HepG2 (cell line): ENCODE results near the gene APOC3. TPM values are rescaled to one million over a fixed set of nuclear protein-coding genes. Genes with fewer than 3 reads are reported as not detected.

Source experiments
- ATAD3A ChIP-seq: sonication (generic); formaldehyde crosslinking; IDR thresholded peaks from 2 replicates; pipeline ENCODE4 v1.4.0; 2020; ENCODE audit warnings: missing genetic modification reagents
- JARID2 ChIP-seq: sonication (generic); formaldehyde crosslinking; IDR thresholded peaks from 2 replicates; pipeline ENCODE4 v1.8.1; 2023; ENCODE audit warnings: missing genetic modification reagents, inconsistent platforms; ENCODE audit not compliant: insufficient replicate concordance
- JUN ChIP-seq: sonication (generic); formaldehyde crosslinking; IDR thresholded peaks from 2 replicates; pipeline ENCODE4 v1.4.0; 2020; ENCODE audit warnings: mild to moderate bottlenecking, missing genetic modification reagents
- MBNL3 ChIP-seq: fragments of 250-450 bp; sonication (Bioruptor Pico); conservative IDR thresholded peaks from 2 replicates; pipeline ENCODE4 v1.8.0; 2022; ENCODE audit warnings: mild to moderate bottlenecking, inconsistent platforms
- MIXL1 ChIP-seq: IDR thresholded peaks from 2 replicates; pipeline ENCODE4 v1.6.1; 2016
- NFIC ChIP-seq: IDR thresholded peaks from 2 replicates; pipeline ENCODE4 v1.6.1; 2012; ENCODE audit warnings: mild to moderate bottlenecking, low read length, inconsistent platforms
- NPAS2 ChIP-seq: sonication (generic); formaldehyde crosslinking; IDR thresholded peaks from 2 replicates; pipeline ENCODE4 v1.8.0; 2022; ENCODE audit warnings: mild to moderate bottlenecking, missing genetic modification reagents, borderline replicate concordance
- PBX2 ChIP-seq: IDR thresholded peaks from 2 replicates; pipeline ENCODE4 v1.6.1; 2016; ENCODE audit warnings: control low read depth
- RAD21 ChIP-seq: fragments of 450-650 bp; formaldehyde crosslinking; IDR thresholded peaks from 2 replicates; pipeline ENCODE4 v1.5.0; 2020; ENCODE audit warnings: mild to moderate bottlenecking
- SNRNP70 ChIP-seq: fragments of 200-400 bp; formaldehyde crosslinking; IDR thresholded peaks from 2 replicates; pipeline ENCODE4 v1.6.1; 2017; ENCODE audit warnings: mild to moderate bottlenecking, low read depth, low read length, moderate library complexity
- SPEN ChIP-seq: sonication (generic); formaldehyde crosslinking; IDR thresholded peaks from 2 replicates; pipeline ENCODE4 v1.5.1; 2020; ENCODE audit warnings: low read depth, mild to moderate bottlenecking, missing genetic modification reagents
- STAG1 ChIP-seq: sonication (generic); formaldehyde crosslinking; IDR thresholded peaks from 2 replicates; pipeline ENCODE4 v1.4.0; 2020; ENCODE audit warnings: missing genetic modification reagents
- TCF7 ChIP-seq: sonication (generic); IDR thresholded peaks from 2 replicates; pipeline ENCODE4 v1.6.1; 2016; ENCODE audit warnings: antibody characterized with exemption, low read depth
- YY1 ChIP-seq: IDR thresholded peaks from 2 replicates; pipeline ENCODE4 v1.6.1; 2011; ENCODE audit warnings: low read length, low read depth, moderate library complexity, mild to moderate bottlenecking; ENCODE audit not compliant: insufficient read depth, insufficient replicate concordance
- ZC3H4 ChIP-seq: sonication (generic); formaldehyde crosslinking; IDR thresholded peaks from 2 replicates; pipeline ENCODE4 v1.4.0; 2020; ENCODE audit warnings: missing genetic modification reagents, borderline replicate concordance
- ZNF224 ChIP-seq: sonication (generic); formaldehyde crosslinking; IDR thresholded peaks from 2 replicates; pipeline ENCODE4 v1.5.0; 2020; ENCODE audit warnings: mild to moderate bottlenecking, missing genetic modification reagents
- ZNF317 ChIP-seq: sonication (generic); formaldehyde crosslinking; IDR thresholded peaks from 2 replicates; pipeline ENCODE4 v1.5.0; 2020; ENCODE audit warnings: mild to moderate bottlenecking, missing genetic modification reagents
- ZNF326 ChIP-seq: sonication (generic); formaldehyde crosslinking; IDR thresholded peaks from 2 replicates; pipeline ENCODE4 v1.4.0; 2020; ENCODE audit warnings: missing genetic modification reagents, borderline replicate concordance
- ZNF501 ChIP-seq: sonication (generic); formaldehyde crosslinking; IDR thresholded peaks from 2 replicates; pipeline ENCODE4 v1.5.1; 2020; ENCODE audit warnings: mild to moderate bottlenecking, moderate library complexity, missing genetic modification reagents
- ZNF572 ChIP-seq: sonication (generic); formaldehyde crosslinking; IDR thresholded peaks from 2 replicates; pipeline ENCODE4 v1.5.1; 2020; ENCODE audit warnings: mild to moderate bottlenecking, missing genetic modification reagents
- polyA plus RNA-seq, 8 experiments: library from polyadenylated mRNA; depleted of rRNA in 3 of 8; stranded (reverse) in 7 of 8; unstranded in 1 of 8; fragments of >200 nt; fragmentation: Illumina TruSeq in 4 of 8; extraction: Trizol in 4 of 8; gene quantifications; 2 replicates each; pipeline versions ENCODE4 v1.2.1 to v1.2.3, GENCODE V29; 2011 to 2016; ENCODE audit warnings: low read depth in 4 of 8, missing spikeins in 1 of 8, mixed read lengths in 1 of 8; ENCODE audit not compliant: insufficient read depth in 1 of 8
- total RNA-seq, 5 experiments: library from RNA; depleted of rRNA; stranded (reverse); fragments of >200 nt; fragmentation: Illumina TruSeq; extraction: Trizol; gene quantifications; 2 replicates each; pipeline ENCODE4 v1.2.3, GENCODE V29; 2016; ENCODE audit warnings: low read depth in 1 of 5
- TF ChIP-seq, protein P1 (sequence below), 2 experiments: sonication (generic) in 1 of 2; formaldehyde crosslinking in 1 of 2; IDR thresholded peaks; 2 replicates each; pipeline versions ENCODE4 v1.6.1 to v1.9.0; 2014 to 2022; ENCODE audit warnings: antibody characterized with exemption in 1 of 2, borderline replicate concordance in 1 of 2, inconsistent platforms in 1 of 2, low read depth in 1 of 2, missing genetic modification reagents in 1 of 2
- TF ChIP-seq, protein P2 (sequence below): sonication (generic); formaldehyde crosslinking; IDR thresholded peaks from 2 replicates; pipeline ENCODE4 v1.4.0; 2020; ENCODE audit warnings: mild to moderate bottlenecking, missing genetic modification reagents

APOC3 gene
- total and polyA plus RNA-seq, 2 of the 13 experiments (the other 11 are each of a cell fraction or from before 2014, with no cell fraction given), result 314 to 687 TPM

- no peak for TF ChIP-seq ZC3H4 (CRISPR knock-in tag)
- no peak for TF ChIP-seq ATAD3A (CRISPR knock-in tag)
- TF ChIP-seq STAG1, result no peak
- TF ChIP-seq YY1, result no peak
- no peak for TF ChIP-seq ZNF224 (CRISPR knock-in tag)
- no peak for TF ChIP-seq JUN (CRISPR knock-in tag)
- TF ChIP-seq SPEN (CRISPR knock-in tag), result 0 out of 2 replicates have a peak, but pooled peaks have one; percentile 30
- no peak for TF ChIP-seq NPAS2 (CRISPR knock-in tag)
- no peak for TF ChIP-seq SNRNP70
- no peak for TF ChIP-seq ZNF572
- TF ChIP-seq, protein P1, sequence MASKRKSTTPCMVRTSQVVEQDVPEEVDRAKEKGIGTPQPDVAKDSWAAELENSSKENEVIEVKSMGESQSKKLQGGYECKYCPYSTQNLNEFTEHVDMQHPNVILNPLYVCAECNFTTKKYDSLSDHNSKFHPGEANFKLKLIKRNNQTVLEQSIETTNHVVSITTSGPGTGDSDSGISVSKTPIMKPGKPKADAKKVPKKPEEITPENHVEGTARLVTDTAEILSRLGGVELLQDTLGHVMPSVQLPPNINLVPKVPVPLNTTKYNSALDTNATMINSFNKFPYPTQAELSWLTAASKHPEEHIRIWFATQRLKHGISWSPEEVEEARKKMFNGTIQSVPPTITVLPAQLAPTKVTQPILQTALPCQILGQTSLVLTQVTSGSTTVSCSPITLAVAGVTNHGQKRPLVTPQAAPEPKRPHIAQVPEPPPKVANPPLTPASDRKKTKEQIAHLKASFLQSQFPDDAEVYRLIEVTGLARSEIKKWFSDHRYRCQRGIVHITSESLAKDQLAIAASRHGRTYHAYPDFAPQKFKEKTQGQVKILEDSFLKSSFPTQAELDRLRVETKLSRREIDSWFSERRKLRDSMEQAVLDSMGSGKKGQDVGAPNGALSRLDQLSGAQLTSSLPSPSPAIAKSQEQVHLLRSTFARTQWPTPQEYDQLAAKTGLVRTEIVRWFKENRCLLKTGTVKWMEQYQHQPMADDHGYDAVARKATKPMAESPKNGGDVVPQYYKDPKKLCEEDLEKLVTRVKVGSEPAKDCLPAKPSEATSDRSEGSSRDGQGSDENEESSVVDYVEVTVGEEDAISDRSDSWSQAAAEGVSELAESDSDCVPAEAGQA (IDR thresholded peaks at IDR 0.05; ENCODE audit: low read depth), result no peak
- TF ChIP-seq, protein P1 (CRISPR knock-in tag; IDR thresholded peaks at IDR 0.05; ENCODE audit: borderline replicate concordance), result no peak
- no peak for TF ChIP-seq PBX2 (CRISPR knock-in tag)
- TF ChIP-seq TCF7, result 0 out of 2 replicates have a peak, but pooled peaks have one; percentile 28
- TF ChIP-seq NFIC, result no peak
- TF ChIP-seq MIXL1 (CRISPR knock-in tag), result no peak
- TF ChIP-seq ZNF317 (CRISPR knock-in tag), result no peak
- TF ChIP-seq, protein P2, sequence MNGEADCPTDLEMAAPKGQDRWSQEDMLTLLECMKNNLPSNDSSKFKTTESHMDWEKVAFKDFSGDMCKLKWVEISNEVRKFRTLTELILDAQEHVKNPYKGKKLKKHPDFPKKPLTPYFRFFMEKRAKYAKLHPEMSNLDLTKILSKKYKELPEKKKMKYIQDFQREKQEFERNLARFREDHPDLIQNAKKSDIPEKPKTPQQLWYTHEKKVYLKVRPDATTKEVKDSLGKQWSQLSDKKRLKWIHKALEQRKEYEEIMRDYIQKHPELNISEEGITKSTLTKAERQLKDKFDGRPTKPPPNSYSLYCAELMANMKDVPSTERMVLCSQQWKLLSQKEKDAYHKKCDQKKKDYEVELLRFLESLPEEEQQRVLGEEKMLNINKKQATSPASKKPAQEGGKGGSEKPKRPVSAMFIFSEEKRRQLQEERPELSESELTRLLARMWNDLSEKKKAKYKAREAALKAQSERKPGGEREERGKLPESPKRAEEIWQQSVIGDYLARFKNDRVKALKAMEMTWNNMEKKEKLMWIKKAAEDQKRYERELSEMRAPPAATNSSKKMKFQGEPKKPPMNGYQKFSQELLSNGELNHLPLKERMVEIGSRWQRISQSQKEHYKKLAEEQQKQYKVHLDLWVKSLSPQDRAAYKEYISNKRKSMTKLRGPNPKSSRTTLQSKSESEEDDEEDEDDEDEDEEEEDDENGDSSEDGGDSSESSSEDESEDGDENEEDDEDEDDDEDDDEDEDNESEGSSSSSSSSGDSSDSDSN (CRISPR knock-in tag), result peak; percentile 21; the same call in 1 of the 2 replicates
- no peak for TF ChIP-seq ZNF501 (CRISPR knock-in tag)
- TF ChIP-seq RAD21 (CRISPR knock-in tag), result no peak
- no peak for TF ChIP-seq JARID2 (CRISPR knock-in tag)
- no peak for TF ChIP-seq ZNF326 (CRISPR knock-in tag)
- no peak for TF ChIP-seq MBNL3 (CRISPR knock-in tag)
These were observed 15.8 kb upstream of the APOC3 start (continued) for GRCh38 chr11:116813781-116814471.
